Measurements from ENCODE around the gene PLA2G4E. TPM values are rescaled to one million over a fixed set of nuclear protein-coding genes. Genes with fewer than 3 reads are reported as not detected.

The PLA2G4E gene
- total and polyA plus RNA-seq, 2 of the 13 experiments (the other 11 are each of a cell fraction or from before 2014, with no cell fraction given): not detected

GRCh38 chr15:42011074-42011473, 9.8 kb downstream of the PLA2G4E start:
- no peak for ATAC-seq
- TF ChIP-seq PTBP1 (IDR thresholded peaks at IDR 0.05; ENCODE audit: low read depth, low read length, poor library complexity, severe bottlenecking): no peak
- no peak for TF ChIP-seq SIX1 (CRISPR knock-in tag; IDR thresholded peaks at IDR 0.05; ENCODE audit: borderline replicate concordance)
- no peak for TF ChIP-seq ZMYM3 (CRISPR knock-in tag; IDR thresholded peaks at IDR 0.05)
- no peak for TF ChIP-seq ZNF235 (CRISPR knock-in tag; IDR thresholded peaks at IDR 0.05; ENCODE audit: borderline replicate concordance)
- no peak for TF ChIP-seq ZBTB25 (CRISPR knock-in tag; IDR thresholded peaks at IDR 0.05)
- no peak for TF ChIP-seq MAFK (conservative IDR thresholded peaks at IDR 0.05 in 1 of 2, IDR thresholded peaks at IDR 0.05 in 1 of 2; ENCODE audit: low read length in 2 of 2)
- TF ChIP-seq TOE1 (CRISPR knock-in tag; IDR thresholded peaks at IDR 0.05): no peak
- H2AFZ ChIP-seq (ENCODE audit: low read length): no peak overlapping the region
- H3K4me3 ChIP-seq (replicated peaks in 1 of 3; ENCODE audit: insufficient read depth in 1 of 3, low read depth in 2 of 3, low read length in 3 of 3): no peak overlapping the region
- no peaks in the 10 kb centered on the region for H3K36me3 ChIP-seq (replicated peaks in 1 of 2; ENCODE audit: control insufficient read depth in 1 of 2, insufficient read depth in 2 of 2, low read length in 2 of 2)
- H3K27me3 ChIP-seq (ENCODE audit: control insufficient read depth in 1 of 2, insufficient read depth in 2 of 2, low read length in 2 of 2): peaks cover 4 to 7% of the 10 kb centered on the region in 2 experiments; a peak in 2 of 5 replicates
- H3K4me1 ChIP-seq (ENCODE audit: insufficient read depth, low read length): peaks cover 9% of the 10 kb centered on the region
- no peak overlapping the region for H3K27ac ChIP-seq (ENCODE audit: extremely low read length, insufficient read depth, low read length)
- no peak for FAIRE-seq
- no peak overlapping the region for H3K9ac ChIP-seq (ENCODE audit: insufficient read depth, low read depth, low read length)
- no peak overlapping the region for H3K4me2 ChIP-seq (ENCODE audit: low read depth, low read length)
- no peaks in the 10 kb centered on the region for H3K9me3 ChIP-seq (ENCODE audit: low read length)
- ChIA-PET POLR2A (no interaction called here), CTCF (ENCODE audit: low intra/inter-chr PET ratio, low total read pairs) (no interaction called here)
- H3K79me2 ChIP-seq (ENCODE audit: insufficient read depth, low read length): no peaks in the 10 kb centered on the region
- DNase-seq (ENCODE audit: low spot score): no peak
- WGBS (ENCODE audit: low lambda C conversion rate): 33% methylated on average over 7 of the region's 7 CpGs
- in situ Hi-C loops (cut with HindIII; ENCODE audit: extremely low pct_ligation_motif_present, low pct_unique_long_range_greater_than_20kb): no loop called here
- intact Hi-C loops (cut with micrococcal nuclease; ENCODE audit: unreplicated experiment): no loop called here
- BruUV-seq (replicated peaks): no TSS peak
- H4K20me1 ChIP-seq (ENCODE audit: insufficient read depth, low read length): no peaks in the 10 kb centered on the region

GRCh38 chr15:42010434-42010833, 10.4 kb downstream of the PLA2G4E start:
- Histone ChIP-seq H3K4me1 (ENCODE audit: insufficient read depth, low read length) (peaks cover 9% of the 10 kb centered on the region), H3K36me3 (replicated peaks in 1 of 2; ENCODE audit: control insufficient read depth in 1 of 2, insufficient read depth in 2 of 2, low read length in 2 of 2) (no peaks in the 10 kb centered on the region), H2AFZ (ENCODE audit: low read length) (no peak overlapping the region), H3K79me2 (ENCODE audit: insufficient read depth, low read length) (no peaks in the 10 kb centered on the region), H3K27me3 (ENCODE audit: control insufficient read depth in 1 of 2, insufficient read depth in 2 of 2, low read length in 2 of 2) (peaks cover 4 to 10% of the 10 kb centered on the region in 2 experiments; a peak in 2 of 5 replicates), H3K4me3 (replicated peaks in 1 of 3; ENCODE audit: insufficient read depth in 1 of 3, low read depth in 2 of 3, low read length in 3 of 3) (no peak overlapping the region), H4K20me1 (ENCODE audit: insufficient read depth, low read length) (no peaks in the 10 kb centered on the region), H3K27ac (ENCODE audit: extremely low read length, insufficient read depth, low read length) (no peak overlapping the region), H3K9me3 (ENCODE audit: low read length) (no peaks in the 10 kb centered on the region), H3K4me2 (ENCODE audit: low read depth, low read length) (no peak overlapping the region), H3K9ac (ENCODE audit: insufficient read depth, low read depth, low read length) (no peak overlapping the region)
- ATAC-seq (no peak), DNase-seq (ENCODE audit: low spot score) (no peak), FAIRE-seq (no peak)
- 0% methylated on average over 1 of the region's 1 CpG for WGBS (ENCODE audit: low lambda C conversion rate)
- intact Hi-C loops (cut with micrococcal nuclease; ENCODE audit: unreplicated experiment) (no loop called here), in situ Hi-C loops (cut with HindIII; ENCODE audit: extremely low pct_ligation_motif_present, low pct_unique_long_range_greater_than_20kb) (no loop called here)
- BruUV-seq (replicated peaks): no TSS peak
- POLR2A ChIA-PET: no interaction called here
- TF ChIP-seq TEAD3 (CRISPR knock-in tag; optimal IDR thresholded peaks at IDR 0.05; ENCODE audit: borderline replicate concordance): peak; percentile 28
- no peak for TF ChIP-seq ZNF605 (CRISPR knock-in tag; IDR thresholded peaks at IDR 0.05)
- CTCF ChIA-PET (ENCODE audit: low intra/inter-chr PET ratio, low total read pairs): no interaction called here

Data from HepG2 (cell line).